Measurements from ENCODE around the gene OVOL1. TPM values are rescaled to one million over a fixed set of nuclear protein-coding genes. Genes with fewer than 3 reads are reported as not detected.
"Not testable (repeated sequence)": the region's sequence is repeated elsewhere in the genome, so short reads cannot be mapped to it uniquely, and the experiment has no call there.

The OVOL1 gene
- total and polyA plus RNA-seq, 4 donors, result 0.05 TPM; not detected in 3

- H3K4me1 ChIP-seq (ENCODE audit: control insufficient read depth in 4 of 4, insufficient read depth in 4 of 4, low read length in 3 of 4), result peaks cover 0 to 5% (median 2%) of the 10 kb centered on the region in 4 donors
- no peak overlapping the region for H3K9ac ChIP-seq (ENCODE audit: low read depth in 1 of 2, low read length in 2 of 2)
- no peak for DNase-seq (ENCODE audit: low spot score)
- no peaks in the 10 kb centered on the region for H3K9me3 ChIP-seq (ENCODE audit: control insufficient read depth in 4 of 4, low read length in 3 of 4)
- H3K27me3 ChIP-seq (ENCODE audit: control insufficient read depth in 4 of 4, insufficient read depth in 4 of 4, low read length in 3 of 4), result no peaks in the 10 kb centered on the region
- H3K36me3 ChIP-seq (ENCODE audit: control insufficient read depth in 4 of 4, insufficient read depth in 3 of 4, low read depth in 1 of 4, low read length in 3 of 4), result no peaks in the 10 kb centered on the region
- H3K4me3 ChIP-seq (ENCODE audit: low read depth in 1 of 3, low read length in 3 of 3), result no peak overlapping the region
- TF ChIP-seq REST (IDR thresholded peaks at IDR 0.05) (no peak), ZBTB33 (IDR thresholded peaks at IDR 0.05) (no peak), JUND (IDR thresholded peaks at IDR 0.05) (no peak), SP1 (IDR thresholded peaks at IDR 0.05) (no peak), GABPA (IDR thresholded peaks at IDR 0.05 in 1 of 2, conservative IDR thresholded peaks at IDR 0.05 in 1 of 2) (no peak), FOXA1 (IDR thresholded peaks at IDR 0.05) (no peak), EGR1 (IDR thresholded peaks at IDR 0.05; ENCODE audit: low read depth in 2 of 2) (no peak)
- H3K27ac ChIP-seq (ENCODE audit: low read depth in 1 of 2, low read length in 2 of 2), result no peak overlapping the region
- 75% methylated on average over 8 of the region's 8 CpGs for WGBS
Observed at GRCh38 chr11:65826984-65827735, 40.3 kb downstream of the OVOL1 start.

- no peak overlapping the region for H3K27ac ChIP-seq (ENCODE audit: low read depth in 1 of 2, low read length in 2 of 2)
- H3K4me1 ChIP-seq (ENCODE audit: control insufficient read depth in 4 of 4, insufficient read depth in 4 of 4, low read length in 3 of 4), result peaks cover 2 to 9% (median 3%) of the 10 kb centered on the region in 4 donors
- no peaks in the 10 kb centered on the region for H3K27me3 ChIP-seq (ENCODE audit: control insufficient read depth in 4 of 4, insufficient read depth in 4 of 4, low read length in 3 of 4)
- H3K36me3 ChIP-seq (ENCODE audit: control insufficient read depth in 4 of 4, insufficient read depth in 3 of 4, low read depth in 1 of 4, low read length in 3 of 4), result no peaks in the 10 kb centered on the region
- DNase-seq (ENCODE audit: low spot score), result no peak
- H3K4me3 ChIP-seq (ENCODE audit: low read depth in 1 of 3, low read length in 3 of 3), result no peak overlapping the region
- TF ChIP-seq YY1 (IDR thresholded peaks at IDR 0.05) (no peak), JUND (IDR thresholded peaks at IDR 0.05) (no peak), HNF4G (IDR thresholded peaks at IDR 0.05) (no peak), GABPA (IDR thresholded peaks at IDR 0.05 in 1 of 2, conservative IDR thresholded peaks at IDR 0.05 in 1 of 2) (no peak), SP1 (IDR thresholded peaks at IDR 0.05) (no peak), CTCF (IDR thresholded peaks at IDR 0.05; ENCODE audit: low read depth, low read length, missing input control) (no peak), FOXA2 (IDR thresholded peaks at IDR 0.05) (no peak)
- H3K9ac ChIP-seq (ENCODE audit: low read depth in 1 of 2, low read length in 2 of 2), result no peak overlapping the region
- whole genome bisulfite sequencing, result 69% methylated on average over 4 of the region's 4 CpGs
- H3K9me3 ChIP-seq (ENCODE audit: control insufficient read depth in 4 of 4, low read length in 3 of 4), result no peaks in the 10 kb centered on the region
Observed at GRCh38 chr11:65829459-65829858, 42.6 kb downstream of the OVOL1 start.

- not testable (repeated sequence) for H3K27ac ChIP-seq (ENCODE audit: low read depth in 1 of 2, low read length in 2 of 2); H3K36me3 ChIP-seq (ENCODE audit: control insufficient read depth in 4 of 4, insufficient read depth in 3 of 4, low read depth in 1 of 4, low read length in 3 of 4); H3K27me3 ChIP-seq (ENCODE audit: control insufficient read depth in 4 of 4, insufficient read depth in 4 of 4, low read length in 3 of 4); H3K9me3 ChIP-seq (ENCODE audit: control insufficient read depth in 4 of 4, low read length in 3 of 4); H3K4me3 ChIP-seq (ENCODE audit: low read depth in 1 of 3, low read length in 3 of 3); H3K4me1 ChIP-seq (ENCODE audit: control insufficient read depth in 4 of 4, insufficient read depth in 4 of 4, low read length in 3 of 4); DNase-seq (ENCODE audit: low spot score); H3K9ac ChIP-seq (ENCODE audit: low read depth in 1 of 2, low read length in 2 of 2)
Observed at GRCh38 chr11:65832231-65832630, 45.4 kb downstream of the OVOL1 start.

Data from liver (tissue), 9 donors.